Pulmonary artery endothelial cell (primary cell): Measurements from ENCODE around the gene OXSR1. TPM values are rescaled to one million over a fixed set of nuclear protein-coding genes. Genes with fewer than 3 reads are reported as not detected.

Experiments used
- total RNA-seq: library from RNA; depleted of rRNA; stranded (reverse); fragments of >200 nt; gene quantifications from 2 replicates; pipeline ENCODE4 v1.2.3, GENCODE V29; 2014

OXSR1 gene
- total RNA-seq, 1 donor from 2014 or later, result 36.6 TPM

Other genes starting within 250 kb of the OXSR1 start
- 5.6 and 8.1 TPM in 2 replicates for gene VILL, start 174.8 kb upstream of the OXSR1 start, total RNA-seq
- 16.5 and 23.3 TPM in 2 replicates for gene PLCD1, start 135.9 kb upstream of the OXSR1 start, total RNA-seq
- gene DLEC1, start 126.3 kb upstream of the OXSR1 start, total RNA-seq, result not detected in 2 replicates
- gene ACAA1, start 28.4 kb upstream of the OXSR1 start, total RNA-seq, result 51.5 and 52.7 TPM in 2 replicates
- 12.7 and 15.2 TPM in 2 replicates for gene MYD88, start 26.9 kb upstream of the OXSR1 start, total RNA-seq
- 0.13 and 0.18 TPM in 2 replicates for gene SLC22A13, start 100.3 kb downstream of the OXSR1 start, total RNA-seq
- under 0.01 and 0.14 TPM in 2 replicates for gene SLC22A14, start 116.8 kb downstream of the OXSR1 start, total RNA-seq
- gene XYLB, start 181.2 kb downstream of the OXSR1 start, total RNA-seq, result 3.7 and 3.9 TPM in 2 replicates